ENCODE measurements around the gene CNPY4.

CNPY4 gene

DNA sequence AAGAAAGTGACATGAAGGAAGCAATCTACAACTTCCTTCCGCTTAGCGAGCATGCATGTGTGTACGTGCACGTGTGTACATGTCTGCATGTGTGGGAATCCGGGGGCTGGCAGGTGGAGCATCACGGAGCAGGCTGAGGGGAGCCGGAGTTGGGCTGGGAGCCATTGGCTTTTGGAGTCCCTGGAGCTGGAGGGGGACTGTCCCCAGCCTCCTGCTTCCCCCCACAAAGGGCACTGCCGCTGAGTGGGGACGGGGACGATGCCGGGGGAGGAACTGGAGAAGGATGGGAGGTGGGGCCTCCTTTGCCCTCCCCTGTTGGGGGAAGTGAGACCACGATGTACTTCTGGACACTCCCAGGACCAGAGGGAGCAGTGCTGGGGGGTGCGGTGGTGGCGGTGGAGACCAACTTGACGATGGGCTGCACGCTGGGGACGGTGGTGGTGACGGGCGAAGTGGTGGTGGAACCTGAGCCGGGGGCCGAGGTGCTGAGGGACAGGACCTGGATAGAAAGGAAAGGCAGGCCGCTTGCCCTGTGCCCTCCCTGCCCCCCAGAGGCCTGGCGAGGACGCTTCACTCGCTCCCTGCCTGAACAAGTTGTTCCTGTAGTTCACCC lies 12.2 kb upstream of the CNPY4 start:
- ChIA-PET POLR2A (interaction anchor here (1.0 kb wide), 1 partner anchor 18 kb away, joined by 4 read pairs; no protein-coding TSS in a partner anchor), CTCF (no interaction called here)
- TF ChIP-seq LEF1 (IDR thresholded peaks at IDR 0.05; ENCODE audit: borderline replicate concordance) (no peak), ZNF384 (IDR thresholded peaks at IDR 0.05) (no peak), CTBP1 (IDR thresholded peaks at IDR 0.05; ENCODE audit: borderline replicate concordance) (no peak), L3MBTL2 (conservative IDR thresholded peaks at IDR 0.05) (no peak), NFRKB (IDR thresholded peaks at IDR 0.05) (no peak), FOXK2 (IDR thresholded peaks at IDR 0.05) (no peak), FOXM1 (IDR thresholded peaks at IDR 0.05; ENCODE audit: borderline replicate concordance) (no peak), ARNT (IDR thresholded peaks at IDR 0.05) (no peak), TARDBP (IDR thresholded peaks at IDR 0.05) (no peak), BHLHE40 (IDR thresholded peaks at IDR 0.05; ENCODE audit: borderline replicate concordance) (no peak), SP1 (IDR thresholded peaks at IDR 0.05) (no peak), SUZ12 (IDR thresholded peaks at IDR 0.05) (no peak), ELF4 (IDR thresholded peaks at IDR 0.05) (no peak), FOXA1 (IDR thresholded peaks at IDR 0.05) (no peak)
- TF ChIP-seq, protein P1, sequence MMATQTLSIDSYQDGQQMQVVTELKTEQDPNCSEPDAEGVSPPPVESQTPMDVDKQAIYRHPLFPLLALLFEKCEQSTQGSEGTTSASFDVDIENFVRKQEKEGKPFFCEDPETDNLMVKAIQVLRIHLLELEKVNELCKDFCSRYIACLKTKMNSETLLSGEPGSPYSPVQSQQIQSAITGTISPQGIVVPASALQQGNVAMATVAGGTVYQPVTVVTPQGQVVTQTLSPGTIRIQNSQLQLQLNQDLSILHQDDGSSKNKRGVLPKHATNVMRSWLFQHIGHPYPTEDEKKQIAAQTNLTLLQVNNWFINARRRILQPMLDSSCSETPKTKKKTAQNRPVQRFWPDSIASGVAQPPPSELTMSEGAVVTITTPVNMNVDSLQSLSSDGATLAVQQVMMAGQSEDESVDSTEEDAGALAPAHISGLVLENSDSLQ (IDR thresholded peaks at IDR 0.05) = no peak

DNA sequence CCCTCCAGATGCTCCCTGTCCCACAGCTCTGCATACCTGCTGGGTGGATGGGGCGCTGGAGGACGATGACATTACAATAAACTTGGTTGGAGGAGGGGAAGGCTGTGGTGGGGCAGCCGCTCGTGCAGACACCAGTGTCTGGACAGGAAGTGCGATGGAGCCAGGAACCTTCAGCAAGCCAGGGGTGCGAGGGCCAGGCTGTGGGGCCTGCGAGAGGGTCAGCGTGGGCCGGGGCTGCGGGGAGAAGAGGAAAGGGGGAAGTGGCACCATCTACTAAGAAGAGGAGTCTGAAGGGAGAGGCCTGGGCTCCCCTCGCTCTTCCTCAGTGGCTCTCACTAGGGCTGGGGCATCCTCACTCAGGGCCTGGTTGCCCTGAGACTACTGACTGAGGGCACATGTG lies 11.5 kb upstream of the CNPY4 start:
- POLR2A ChIA-PET = interaction anchor here (1.0 kb wide), 1 partner anchor 17 kb away, joined by 4 read pairs; no protein-coding TSS in a partner anchor
- CTCF ChIA-PET = no interaction called here
- no peak for DNase-seq (ENCODE audit: extremely low spot score)
- TF ChIP-seq TARDBP (IDR thresholded peaks at IDR 0.05) = no peak
- TF ChIP-seq L3MBTL2 (conservative IDR thresholded peaks at IDR 0.05) = no peak
- TF ChIP-seq SUZ12 (IDR thresholded peaks at IDR 0.05) = no peak
- TF ChIP-seq SP1 (IDR thresholded peaks at IDR 0.05) = no peak
- no peak for TF ChIP-seq CTBP1 (IDR thresholded peaks at IDR 0.05; ENCODE audit: borderline replicate concordance)
- no peak for TF ChIP-seq ZNF384 (IDR thresholded peaks at IDR 0.05)
- TF ChIP-seq FOXA1 (IDR thresholded peaks at IDR 0.05) = no peak

More for the DNA sequence above, 12.2 kb upstream of the CNPY4 start:
- no peak for DNase-seq (ENCODE audit: extremely low spot score)

DNA sequence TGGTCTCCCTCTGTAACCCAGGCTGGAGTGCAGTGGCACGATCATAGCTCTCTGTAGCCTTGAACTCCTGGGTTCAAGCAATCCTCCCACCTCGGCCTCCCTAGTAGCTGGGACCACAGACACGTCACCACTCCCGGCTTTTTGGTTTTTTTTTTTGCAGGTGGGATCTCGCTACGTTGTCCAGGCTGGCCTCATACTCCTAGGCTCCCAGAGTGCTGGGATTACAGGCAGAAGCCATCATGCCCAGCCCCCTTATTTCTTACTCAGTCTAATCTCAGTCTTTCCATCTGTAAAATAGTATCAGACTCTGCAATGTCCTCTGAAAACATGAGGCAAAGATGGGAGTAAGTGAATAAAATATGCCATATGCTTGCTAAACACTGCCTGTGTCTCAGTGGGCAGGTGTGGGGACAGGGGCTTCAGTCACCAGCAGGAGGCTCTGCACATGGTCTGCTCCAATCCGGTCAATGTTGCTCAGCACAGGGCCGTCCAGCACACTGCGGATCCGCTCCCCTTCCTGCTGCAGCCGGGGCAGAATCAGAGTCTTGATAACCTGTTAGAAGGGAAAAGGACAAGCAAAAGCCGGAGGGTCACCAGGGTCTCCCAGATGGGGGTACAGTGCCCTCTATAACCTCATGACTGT lies 9.8 kb upstream of the CNPY4 start:
- CTCF ChIA-PET = no interaction called here
- no peak for DNase-seq (ENCODE audit: extremely low spot score)
- POLR2A ChIA-PET = no interaction called here
- TF ChIP-seq ZNF384 (IDR thresholded peaks at IDR 0.05) = no peak
- no peak for TF ChIP-seq ELF4 (IDR thresholded peaks at IDR 0.05)
- TF ChIP-seq, protein P1 (IDR thresholded peaks at IDR 0.05) = no peak
- TF ChIP-seq SP1 (IDR thresholded peaks at IDR 0.05) = no peak
- no peak for TF ChIP-seq L3MBTL2 (conservative IDR thresholded peaks at IDR 0.05)
- TF ChIP-seq FOXM1 (IDR thresholded peaks at IDR 0.05; ENCODE audit: borderline replicate concordance) = no peak
- TF ChIP-seq BHLHE40 (IDR thresholded peaks at IDR 0.05; ENCODE audit: borderline replicate concordance) = no peak
- no peak for TF ChIP-seq HDGF (IDR thresholded peaks at IDR 0.05; ENCODE audit: borderline replicate concordance)
- TF ChIP-seq CTBP1 (IDR thresholded peaks at IDR 0.05; ENCODE audit: borderline replicate concordance) = no peak
- no peak for TF ChIP-seq ARNT (IDR thresholded peaks at IDR 0.05)
- no peak for TF ChIP-seq FOXA1 (IDR thresholded peaks at IDR 0.05)
- TF ChIP-seq NFRKB (IDR thresholded peaks at IDR 0.05) = no peak
- no peak for TF ChIP-seq TARDBP (IDR thresholded peaks at IDR 0.05)
- TF ChIP-seq FOXK2 (IDR thresholded peaks at IDR 0.05) = no peak

DNA sequence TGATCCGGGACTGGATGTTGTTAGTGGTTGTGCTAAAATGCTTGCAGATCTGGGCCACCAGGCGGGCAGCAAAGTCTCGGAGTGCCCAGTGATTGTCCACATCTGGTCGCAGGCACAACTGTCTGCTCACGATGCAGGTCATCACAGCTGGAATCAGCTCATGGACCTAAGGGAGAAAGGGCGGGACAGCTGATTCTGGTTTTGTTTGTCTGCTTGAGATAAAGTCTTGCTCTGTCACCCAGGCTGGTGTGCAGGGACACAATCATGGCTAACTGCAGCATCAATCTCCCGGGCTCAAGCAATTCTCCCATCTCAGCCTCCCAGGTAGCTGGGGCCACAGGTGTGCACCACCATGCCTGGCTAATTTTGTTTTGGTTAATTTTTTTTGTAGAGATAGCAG lies 8.3 kb upstream of the CNPY4 start:
- ChIA-PET CTCF (no interaction called here), POLR2A (interaction anchor here (1.2 to 5.9 kb wide), 3 partner anchors 10 to 18 kb away, joined by 3 to 40 read pairs (median 3); partner anchors contain the start of genes AP4M1, MBLAC1 and MCM7)
- DNase-seq (ENCODE audit: extremely low spot score) = no peak
- TF ChIP-seq HDGF (IDR thresholded peaks at IDR 0.05; ENCODE audit: borderline replicate concordance) (no peak), FOXM1 (IDR thresholded peaks at IDR 0.05; ENCODE audit: borderline replicate concordance) (no peak)

GRCh38 chr7:100111914-100112313 lies 7.5 kb upstream of the CNPY4 start:
- DNase-seq (ENCODE audit: extremely low spot score) = no peak
- TF ChIP-seq HDGF (IDR thresholded peaks at IDR 0.05; ENCODE audit: borderline replicate concordance) (no peak), L3MBTL2 (conservative IDR thresholded peaks at IDR 0.05) (no peak), TARDBP (IDR thresholded peaks at IDR 0.05) (no peak), FOXM1 (IDR thresholded peaks at IDR 0.05; ENCODE audit: borderline replicate concordance) (no peak), FOXK2 (IDR thresholded peaks at IDR 0.05) (no peak), LEF1 (IDR thresholded peaks at IDR 0.05; ENCODE audit: borderline replicate concordance) (no peak), NFRKB (IDR thresholded peaks at IDR 0.05) (no peak), ZNF384 (IDR thresholded peaks at IDR 0.05) (no peak), ARNT (IDR thresholded peaks at IDR 0.05) (no peak), FOXA1 (IDR thresholded peaks at IDR 0.05) (no peak), SUZ12 (IDR thresholded peaks at IDR 0.05) (no peak), CTBP1 (IDR thresholded peaks at IDR 0.05; ENCODE audit: borderline replicate concordance) (no peak)
- TF ChIP-seq, protein P1 (IDR thresholded peaks at IDR 0.05) = no peak
- CTCF ChIA-PET = no interaction called here
- POLR2A ChIA-PET = interaction anchor here (1.2 to 5.9 kb wide), 3 partner anchors 10 to 19 kb away, joined by 3 to 40 read pairs (median 3); partner anchors contain the start of genes AP4M1, MBLAC1 and MCM7

GRCh38 chr7:100115026-100115425 lies 4.4 kb upstream of the CNPY4 start:
- ChIA-PET POLR2A (interaction anchor here (5.9 kb wide), 1 partner anchor 14 kb away, joined by 40 read pairs; the partner anchor contains the start of genes AP4M1 and MCM7), CTCF (no interaction called here)
- TF ChIP-seq, protein P1 (IDR thresholded peaks at IDR 0.05) = no peak
- TF ChIP-seq FOXM1 (IDR thresholded peaks at IDR 0.05; ENCODE audit: borderline replicate concordance) (no peak), FOXA1 (IDR thresholded peaks at IDR 0.05) (no peak), LEF1 (IDR thresholded peaks at IDR 0.05; ENCODE audit: borderline replicate concordance) (no peak)

More at GRCh38 chr7:100115026-100115425, 4.4 kb upstream of the CNPY4 start:
- no peak for DNase-seq (ENCODE audit: extremely low spot score)

Data from HEK293T (cell line).